Activated naive CD8-positive, alpha-beta T cell treated with anti-CD3 and anti-CD28 coated beads, Interleukin-2, amount 10 ng/mL, durations not matched to agents 7 days and 5 days (primary cell): ENCODE measurements around the gene HHEX. TPM values are rescaled to one million over a fixed set of nuclear protein-coding genes. Genes with fewer than 3 reads are reported as not detected.
"Not testable (repeated sequence)": the region's sequence is repeated elsewhere in the genome, so short reads cannot be mapped to it uniquely, and the experiment has no call there.

Experiments used
- ATAC-seq: fragments of 150-1000 bp; cut with Tn5 transposase; one replicate; pipeline ENCODE4 v1.10.0; 2021; ENCODE audit warnings: low read depth, moderate library complexity
- POLR2A ChIA-PET: fragments of 350-600 bp; sonication (Branson Sonifier 250); formaldehyde crosslinking; loops from one replicate; lab custom pipeline; 2021; ENCODE audit warnings: antibody characterized with exemption; lab: Charles Lee
- DNase-seq: peaks from one replicate; pipeline ENCODE4 v3.0.0; 2021
- H3K27ac Mint-ChIP-seq: one replicate; pipeline ENCODE4 v1.8.0; 2022; ENCODE audit warnings: mild to moderate bottlenecking, mixed read lengths
- H3K27me3 Mint-ChIP-seq: one replicate; pipeline ENCODE4 v1.8.0; 2022; ENCODE audit warnings: mild to moderate bottlenecking, moderate library complexity, mixed read lengths
- H3K36me3 Mint-ChIP-seq: one replicate; pipeline ENCODE4 v1.8.0; 2021; ENCODE audit warnings: mild to moderate bottlenecking, mixed read lengths
- H3K4me1 Mint-ChIP-seq: one replicate; pipeline ENCODE4 v1.8.0; 2021; ENCODE audit warnings: mixed read lengths
- H3K4me3 Mint-ChIP-seq: one replicate; pipeline ENCODE4 v1.8.0; 2022; ENCODE audit warnings: mild to moderate bottlenecking, moderate library complexity, mixed read lengths
- H3K9me3 Mint-ChIP-seq: one replicate; pipeline ENCODE4 v1.8.0; 2021; ENCODE audit warnings: mixed read lengths
- total RNA-seq, 2 experiments: library from RNA; stranded (reverse); gene quantifications; one replicate each; pipeline ENCODE4 v1.2.3, GENCODE V29; 2021

The HHEX gene
- total RNA-seq, 2 experiments from 2014 or later, result 0.37 TPM; not detected in 1

DNA sequence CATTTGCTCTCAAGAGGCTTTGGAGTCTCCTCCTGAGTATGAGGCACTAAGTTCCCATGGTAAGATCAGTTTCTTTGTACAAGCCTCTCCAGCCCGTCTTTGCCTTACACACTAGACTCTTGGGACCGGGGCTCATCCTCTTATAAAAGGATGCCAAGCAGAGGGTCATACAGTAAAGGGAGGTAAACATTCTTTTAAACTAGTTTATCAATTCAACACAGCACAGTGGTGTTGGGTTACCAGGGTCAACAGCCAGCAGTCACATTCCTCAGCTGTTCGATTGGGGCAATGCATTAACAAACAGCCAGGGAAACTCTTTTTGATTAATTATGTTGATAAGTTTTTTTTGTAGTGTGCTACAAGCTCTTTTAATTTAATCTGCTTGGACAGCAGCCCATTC is 37.8 kb downstream of the HHEX start:
- H3K36me3 Mint-ChIP-seq, result no peaks in the 10 kb centered on the region

DNA sequence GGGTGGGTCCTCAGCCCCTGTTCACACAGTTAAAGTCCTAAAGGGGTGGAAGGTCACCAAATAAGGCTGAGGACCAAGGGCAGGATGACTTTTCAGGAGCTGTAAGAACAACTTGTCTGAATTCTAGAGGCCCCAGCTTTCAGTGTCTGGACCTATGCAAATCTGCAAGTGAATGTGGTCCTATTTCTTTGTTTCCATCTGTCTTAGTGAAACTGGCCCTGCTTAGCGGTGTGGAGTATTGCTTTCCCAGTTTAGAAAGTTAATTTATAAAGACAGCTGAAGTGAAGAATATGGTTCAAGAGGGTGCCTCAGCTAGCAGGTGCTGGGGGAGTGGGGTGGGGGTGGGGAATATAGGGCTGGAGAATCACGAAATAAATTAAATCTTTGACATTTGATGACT is 40.1 kb downstream of the HHEX start:
- DNase-seq (no peak), ATAC-seq (no peak)
- H3K27ac Mint-ChIP-seq, result no peak overlapping the region
- H3K27me3 Mint-ChIP-seq, result peaks cover 28% of the 10 kb centered on the region
- no peak overlapping the region for H3K4me3 Mint-ChIP-seq
- H3K36me3 Mint-ChIP-seq, result no peaks in the 10 kb centered on the region
- peaks cover 2% of the 10 kb centered on the region for H3K9me3 Mint-ChIP-seq
- POLR2A ChIA-PET, result no interaction called here
- no peaks in the 10 kb centered on the region for H3K4me1 Mint-ChIP-seq

More for the DNA sequence above, 37.8 kb downstream of the HHEX start:
- Mint-ChIP-seq H3K9me3 (peaks cover 2% of the 10 kb centered on the region), H3K4me3 (no peak overlapping the region), H3K4me1 (no peaks in the 10 kb centered on the region), H3K27me3 (peaks cover 29% of the 10 kb centered on the region), H3K27ac (no peak overlapping the region)
- POLR2A ChIA-PET, result no interaction called here
- no peak for DNase-seq
- no peak for ATAC-seq

- DNase-seq (no peak), ATAC-seq (no peak)
- POLR2A ChIA-PET, result no interaction called here
- peaks cover 20% of the 10 kb centered on the region for H3K27me3 Mint-ChIP-seq
- no peaks in the 10 kb centered on the region for H3K36me3 Mint-ChIP-seq
- no peak overlapping the region for H3K27ac Mint-ChIP-seq
- no peaks in the 10 kb centered on the region for H3K4me1 Mint-ChIP-seq
- H3K4me3 Mint-ChIP-seq, result no peak overlapping the region
- peaks cover 2% of the 10 kb centered on the region for H3K9me3 Mint-ChIP-seq
Observed at GRCh38 chr10:92732958-92733357, 43.2 kb downstream of the HHEX start.

DNA sequence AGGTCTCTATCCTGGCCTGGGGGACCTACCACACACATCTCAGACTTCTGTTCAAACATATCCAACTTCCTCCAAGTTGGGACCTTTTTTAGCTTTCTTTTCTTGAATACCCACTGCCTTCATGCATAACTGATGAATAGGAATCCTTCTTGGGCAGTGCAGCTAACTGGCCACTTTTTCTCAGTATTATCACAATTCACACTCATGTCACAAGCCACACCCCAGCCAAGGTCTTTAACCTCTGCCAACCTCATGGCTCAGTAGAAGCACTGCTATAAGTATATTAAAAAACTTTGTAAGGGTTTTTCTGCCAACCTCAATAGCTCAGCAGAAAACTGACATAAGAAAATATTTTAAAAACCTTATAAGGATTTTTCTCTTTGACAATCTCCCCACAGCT is 44.5 kb downstream of the HHEX start:
- Mint-ChIP-seq H3K4me3 (no peak overlapping the region), H3K36me3 (no peaks in the 10 kb centered on the region), H3K9me3 (no peaks in the 10 kb centered on the region), H3K4me1 (no peaks in the 10 kb centered on the region), H3K27me3 (peaks cover 16% of the 10 kb centered on the region), H3K27ac (no peak overlapping the region)
- POLR2A ChIA-PET, result no interaction called here
- no peak for DNase-seq
- ATAC-seq, result no peak

DNA sequence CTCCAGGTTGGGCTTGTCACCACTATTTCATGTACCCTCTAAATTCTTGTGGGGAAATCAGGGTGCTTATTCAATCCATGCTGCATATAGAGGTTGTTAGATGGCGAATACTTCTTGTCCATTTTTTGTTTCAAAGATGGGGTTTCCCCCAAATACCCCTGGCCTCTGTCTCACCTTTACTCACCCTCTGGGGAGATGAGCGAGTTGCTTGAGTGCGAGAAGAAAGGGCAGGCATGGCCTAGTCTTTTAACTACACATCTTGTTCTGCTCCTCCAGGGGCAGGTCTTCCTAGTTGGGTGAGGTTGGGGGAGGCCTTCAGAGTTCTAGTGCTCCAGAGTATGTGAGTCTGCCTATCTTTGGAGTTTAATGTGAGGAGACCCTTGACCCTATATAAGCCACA is 46.2 kb downstream of the HHEX start:
- Mint-ChIP-seq H3K9me3 (peaks cover 3% of the 10 kb centered on the region), H3K4me1 (no peaks in the 10 kb centered on the region), H3K27me3 (peaks cover 23% of the 10 kb centered on the region), H3K27ac (no peak overlapping the region), H3K4me3 (no peak overlapping the region), H3K36me3 (no peaks in the 10 kb centered on the region)
- ATAC-seq (no peak), DNase-seq (no peak)
- POLR2A ChIA-PET, result no interaction called here

- Mint-ChIP-seq H3K9me3 (peaks cover 3% of the 10 kb centered on the region), H3K27ac (no peak overlapping the region), H3K27me3 (peaks cover 20% of the 10 kb centered on the region), H3K36me3 (no peaks in the 10 kb centered on the region), H3K4me3 (no peak overlapping the region), H3K4me1 (peaks cover under 1% of the 10 kb centered on the region)
- ATAC-seq (no peak), DNase-seq (no peak)
- POLR2A ChIA-PET, result no interaction called here
Observed at GRCh38 chr10:92737484-92737883, 47.7 kb downstream of the HHEX start.

DNA sequence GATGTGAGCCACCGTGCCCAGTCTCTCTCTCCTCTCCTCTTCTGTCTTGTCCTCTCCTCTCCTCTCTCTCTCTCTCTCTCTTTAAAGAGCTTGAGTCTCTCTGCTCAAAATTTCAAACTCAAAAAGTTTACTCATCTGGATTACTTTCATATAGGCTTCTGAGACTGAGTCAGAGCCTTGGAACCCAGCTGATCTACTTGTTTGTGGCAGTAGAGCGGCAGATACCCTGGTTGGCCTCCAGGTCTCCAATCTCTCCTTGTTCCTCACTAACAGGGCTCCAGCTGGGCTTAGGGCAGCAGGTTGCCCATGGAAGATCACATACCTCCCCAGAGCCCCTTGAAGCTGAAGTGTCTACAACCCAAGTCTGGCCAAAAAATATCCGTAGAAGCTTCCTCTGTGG is 51.0 kb downstream of the HHEX start:
- no peaks in the 10 kb centered on the region for H3K36me3 Mint-ChIP-seq
- POLR2A ChIA-PET, result no interaction called here
- no peak overlapping the region for H3K27ac Mint-ChIP-seq
- H3K9me3 Mint-ChIP-seq, result peaks cover 4% of the 10 kb centered on the region
- DNase-seq, result no peak
- H3K4me1 Mint-ChIP-seq, result peaks cover 8% of the 10 kb centered on the region
- no peak overlapping the region for H3K4me3 Mint-ChIP-seq
- H3K27me3 Mint-ChIP-seq, result peaks cover 24% of the 10 kb centered on the region
- no peak for ATAC-seq

- POLR2A ChIA-PET, DNase-seq, H3K36me3 Mint-ChIP-seq, ATAC-seq, H3K9me3 Mint-ChIP-seq, H3K27ac Mint-ChIP-seq, H3K4me1 Mint-ChIP-seq, H3K4me3 Mint-ChIP-seq: not testable (repeated sequence)
- peaks cover 27% of the 10 kb centered on the region for H3K27me3 Mint-ChIP-seq
Observed at GRCh38 chr10:92741741-92742140, 52.0 kb downstream of the HHEX start.

- Mint-ChIP-seq H3K36me3 (no peaks in the 10 kb centered on the region), H3K27ac (no peak overlapping the region), H3K27me3 (peaks cover 28% of the 10 kb centered on the region), H3K4me1 (peaks cover 13% of the 10 kb centered on the region), H3K9me3 (peaks cover 4% of the 10 kb centered on the region), H3K4me3 (no peak overlapping the region)
- POLR2A ChIA-PET, result no interaction called here
- DNase-seq (no peak), ATAC-seq (no peak)
Observed at GRCh38 chr10:92742331-92743228, 52.8 kb downstream of the HHEX start.

Other genes starting within 250 kb of the HHEX start
- 10 to 100 TPM; 17.9 to 18.2 TPM for gene IDE, start 115.9 kb upstream of the HHEX start, total RNA-seq
- 10 to 100 TPM; 53.7 to 55.2 TPM for gene KIF11, start 96.8 kb upstream of the HHEX start, total RNA-seq
- 10 to 100 TPM; 10.4 to 10.6 TPM for gene EXOC6, start 158.6 kb downstream of the HHEX start, total RNA-seq